Endothelial cell of umbilical vein (primary cell): Measurements from ENCODE around the gene GRAMD4. TPM values are rescaled to one million over a fixed set of nuclear protein-coding genes. Genes with fewer than 3 reads are reported as not detected.

Experiments
- BruUV-seq: library from RNA; stranded (reverse); fragments of 400-500 nt; replicated peaks from 2 replicates; lab custom pipeline; 2021; lab: Mats Ljungman, UMichigan
- CTCF ChIA-PET: fragments of 300-600, 350-600 bp; sonication (Branson Sonifier 250); formaldehyde crosslinking; loops from one replicate; lab custom pipeline; 2021; ENCODE audit warnings: antibody characterized with exemption, inconsistent platforms; lab: Charles Lee
- POLR2A ChIA-PET: fragments of 300-600, 350-600 bp; sonication (Branson Sonifier 250); formaldehyde crosslinking; loops from one replicate; lab custom pipeline; 2021; ENCODE audit warnings: antibody characterized with exemption, inconsistent platforms; lab: Charles Lee
- DNase-seq: peaks from one replicate; pipeline ENCODE4 v3.0.0-alpha.2; 2011; ENCODE audit warnings: low read depth, low spot score
- FAIRE-seq: peaks from 2 replicates; lab custom pipeline; 2011; peaks lifted over from hg19 to GRCh38; lab: Jason Lieb, UNC
- H2AFZ ChIP-seq: 2 replicates; pipeline ENCODE4 v1.6.0; 2012; ENCODE audit warnings: low read depth, low read length, control low read depth, inconsistent platforms
- H3K27ac ChIP-seq: 2 replicates; pipeline ENCODE4 v1.5.1; 2011; ENCODE audit warnings: low read depth, mild to moderate bottlenecking, control low read depth, low read length, moderate library complexity; ENCODE audit not compliant: insufficient read depth
- H3K27me3 ChIP-seq, 2 experiments: 2 replicates each; pipeline versions ENCODE4 v1.6.0 to v1.6.1; 2011; ENCODE audit warnings: low read length in 2 of 2, mixed read lengths in 1 of 2; ENCODE audit not compliant: control insufficient read depth in 2 of 2, insufficient read depth in 2 of 2
- H3K36me3 ChIP-seq, 2 experiments: 2 replicates in 1 of 2; 3 replicates in 1 of 2; pipeline ENCODE4 v1.5.1; 2011; ENCODE audit warnings: low read length in 2 of 2, mild to moderate bottlenecking in 1 of 2, moderate library complexity in 1 of 2; ENCODE audit not compliant: control insufficient read depth in 2 of 2, insufficient read depth in 2 of 2; ENCODE audit errors: extremely low read depth in 1 of 2
- H3K4me1 ChIP-seq: 3 replicates; pipeline ENCODE4 v1.5.1; 2011; ENCODE audit warnings: mild to moderate bottlenecking, low read length; ENCODE audit not compliant: control insufficient read depth, insufficient read depth; ENCODE audit errors: extremely low read depth
- H3K4me2 ChIP-seq: 2 replicates; pipeline ENCODE4 v1.6.1; 2011; ENCODE audit warnings: low read length, control low read depth, mixed read lengths; ENCODE audit not compliant: insufficient read depth
- H3K4me3 ChIP-seq, 3 experiments: fragments of 200-600 bp in 1 of 3; sonication (generic), shearing (Covaris generic) in 1 of 3; replicated peaks in 1 of 3; 2 replicates each; pipeline ENCODE4 v1.5.1; 2011 to 2016; ENCODE audit warnings: control low read depth in 3 of 3, low read length in 3 of 3, mild to moderate bottlenecking in 2 of 3, inconsistent platforms in 1 of 3, low read depth in 1 of 3, moderate library complexity in 1 of 3; ENCODE audit not compliant: insufficient read depth in 1 of 3
- H3K79me2 ChIP-seq: 2 replicates; pipeline ENCODE4 v1.6.0; 2012; ENCODE audit warnings: low read length, inconsistent platforms; ENCODE audit not compliant: control insufficient read depth, insufficient read depth
- H3K9ac ChIP-seq: replicated peaks from 2 replicates; pipeline ENCODE3; 2011; ENCODE audit warnings: low read length, control low read depth; ENCODE audit not compliant: insufficient read depth; ENCODE audit errors: extremely low read depth
- H3K9me1 ChIP-seq: replicated peaks from 3 replicates; pipeline ENCODE4 v1.6.0; 2011; ENCODE audit warnings: mild to moderate bottlenecking, low read length; ENCODE audit not compliant: control insufficient read depth, insufficient read depth; ENCODE audit errors: extremely low read depth
- H3K9me3 ChIP-seq: replicated peaks from 2 replicates; pipeline ENCODE4 v1.5.1; 2012; ENCODE audit warnings: low read length, inconsistent platforms; ENCODE audit not compliant: control insufficient read depth, insufficient read depth
- H4K20me1 ChIP-seq: replicated peaks from 2 replicates; pipeline ENCODE3; 2011; ENCODE audit warnings: mild to moderate bottlenecking, low read length; ENCODE audit not compliant: control insufficient read depth, insufficient read depth; ENCODE audit errors: extremely low read depth
- CTCF ChIP-seq, 2 donors: IDR thresholded peaks; 1 replicate in 1 of 2; 2 replicates in 1 of 2; pipeline ENCODE4 v1.5.1; 2011; ENCODE audit warnings: low read length in 2 of 2, mild to moderate bottlenecking in 2 of 2, moderate library complexity in 2 of 2, control low read depth in 1 of 2, inconsistent platforms in 1 of 2, low read depth in 1 of 2; ENCODE audit not compliant: insufficient read depth in 1 of 2; ENCODE audit errors: extremely low read depth in 1 of 2
- EZH2 ChIP-seq: IDR thresholded peaks from 2 replicates; pipeline ENCODE4 v1.6.1; 2012; ENCODE audit warnings: borderline replicate concordance, low read depth, mild to moderate bottlenecking, moderate library complexity, low read length, inconsistent platforms; ENCODE audit not compliant: severe bottlenecking
- FOS ChIP-seq: IDR thresholded peaks from 2 replicates; pipeline ENCODE4 v1.6.1; 2011; ENCODE audit warnings: mild to moderate bottlenecking, low read length, moderate library complexity, borderline replicate concordance; ENCODE audit not compliant: insufficient read depth
- GATA2 ChIP-seq: IDR thresholded peaks from 2 replicates; pipeline ENCODE4 v1.7.0; 2011; ENCODE audit warnings: low read depth, mild to moderate bottlenecking, moderate library complexity, mixed read lengths, low read length; ENCODE audit not compliant: insufficient read length, insufficient read depth
- JUN ChIP-seq: IDR thresholded peaks from 2 replicates; pipeline ENCODE4 v1.6.1; 2011; ENCODE audit warnings: borderline replicate concordance, low read depth; ENCODE audit not compliant: insufficient read length, insufficient read depth
- MYC ChIP-seq: IDR thresholded peaks from one replicate; pipeline ENCODE4 v1.6.1; 2011; ENCODE audit warnings: mild to moderate bottlenecking, low read depth, low read length
- POLR2A ChIP-seq: IDR thresholded peaks from 2 replicates; pipeline ENCODE4 v1.6.1; 2012; ENCODE audit warnings: low read depth, mild to moderate bottlenecking, control low read depth, low read length
- POLR2AphosphoS5 ChIP-seq: IDR thresholded peaks from 2 replicates; pipeline ENCODE4 v1.6.1; 2012; ENCODE audit warnings: low read depth, mild to moderate bottlenecking, control low read depth, low read length, moderate library complexity; ENCODE audit not compliant: insufficient read depth
- dilution Hi-C: fragments of 300-500 bp; cut with MboI; formaldehyde crosslinking; loops from one replicate; pipeline ENCODE4 v1.15.0; 2019; ENCODE audit warnings: low sequenced_read_pairs; ENCODE audit not compliant: extremely low pct_ligation_motif_present
- intact Hi-C: fragments of 100-400 bp; cut with micrococcal nuclease; formaldehyde crosslinking; loops from one replicate; pipeline ENCODE4 v1.10.0; 2022
- polyA plus RNA-seq, 4 experiments: library from polyadenylated mRNA; depleted of rRNA in 3 of 4; stranded (reverse) in 3 of 4; unstranded in 1 of 4; fragments of >200 nt; gene quantifications; 2 replicates each; pipeline versions ENCODE4 v1.2.1 to v1.2.3, GENCODE V29; 2011 to 2012; ENCODE audit warnings: missing spikeins in 1 of 4
- total RNA-seq: library from RNA; stranded (reverse); gene quantifications from 2 replicates; pipeline ENCODE4 v1.2.3, GENCODE V29; 2021
- TF ChIP-seq, protein P1 (sequence below): IDR thresholded peaks from 2 replicates; pipeline ENCODE4 v1.6.1; 2011; ENCODE audit not compliant: insufficient read depth, insufficient read length

The GRAMD4 gene
- total and polyA plus RNA-seq, 2 donors (not counting 3 experiments of a cell fraction or from before 2014, with no cell fraction given): 5.9 to 14.8 TPM

- Histone ChIP-seq H3K4me2 (no peak overlapping the region), H2AFZ (no peak overlapping the region), H3K79me2 (no peaks in the 10 kb centered on the region), H3K36me3 (peaks cover 0 to 4% of the 10 kb centered on the region in 2 experiments), H3K27me3 (no peaks in the 10 kb centered on the region), H3K9me3 (no peaks in the 10 kb centered on the region), H3K9ac (no peak overlapping the region), H3K4me3 (no peak overlapping the region), H4K20me1 (no peaks in the 10 kb centered on the region), H3K4me1 (no peaks in the 10 kb centered on the region), H3K9me1 (no peaks in the 10 kb centered on the region), H3K27ac (no peak overlapping the region)
- ChIA-PET CTCF (no interaction called here), POLR2A (no interaction called here)
- BruUV-seq: no TSS peak
- intact Hi-C loops (no loop called here), dilution Hi-C loops (no loop called here)
- TF ChIP-seq FOS (no peak), CTCF (IDR thresholded peaks at IDR 0.05; ENCODE audit: extremely low read depth in 1 of 2, insufficient read depth in 1 of 2, low read depth in 1 of 2, low read length in 2 of 2) (no peak), JUN (no peak), POLR2A (no peak), GATA2 (no peak), POLR2AphosphoS5 (no peak), EZH2 (no peak), MYC (no peak)
- TF ChIP-seq, protein P1, sequence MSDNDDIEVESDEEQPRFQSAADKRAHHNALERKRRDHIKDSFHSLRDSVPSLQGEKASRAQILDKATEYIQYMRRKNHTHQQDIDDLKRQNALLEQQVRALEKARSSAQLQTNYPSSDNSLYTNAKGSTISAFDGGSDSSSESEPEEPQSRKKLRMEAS: no peak
- DNase-seq (no peak), FAIRE-seq (no peak)
These were observed 47.0 kb downstream of the GRAMD4 start for GRCh38 chr22:46667245-46667623.
